ENCODE data around the gene KCNH6.

- no peak for TF ChIP-seq CTCF (IDR thresholded peaks at IDR 0.05)
- TF ChIP-seq POLR2A (IDR thresholded peaks at IDR 0.05): no peak
- no peak for TF ChIP-seq EP300 (IDR thresholded peaks at IDR 0.05)
- TF ChIP-seq POLR2AphosphoS5 (IDR thresholded peaks at IDR 0.05): no peak
Observed at GRCh38 chr17:63483038-63483437, 40.1 kb upstream of the KCNH6 start.
